DOHH2 (cell line): ENCODE results near the gene DSC3.

ENCODE experiments used
- H3F3A ChIP-seq: fragments of 200-600 bp; sonication (generic), shearing (Covaris generic); 2 replicates; pipeline ENCODE4 v1.6.0; 2016; ENCODE audit warnings: antibody characterized with exemption, mild to moderate bottlenecking; ENCODE audit not compliant: control insufficient read depth, insufficient read depth
- H3K27ac ChIP-seq: fragments of 200-600 bp; sonication (generic); 2 replicates; pipeline ENCODE4 v1.5.1; 2014; ENCODE audit warnings: low read depth, mild to moderate bottlenecking, low read length, moderate library complexity
- H3K27me3 ChIP-seq: fragments of 200-600 bp; sonication (generic); 2 replicates; pipeline ENCODE4 v1.6.1; 2014; ENCODE audit warnings: mild to moderate bottlenecking, low read length, mixed read lengths; ENCODE audit not compliant: control insufficient read depth
- H3K36me3 ChIP-seq: fragments of 200-600 bp; sonication (generic); 2 replicates; pipeline ENCODE4 v1.6.1; 2014; ENCODE audit warnings: mild to moderate bottlenecking, low read length, moderate library complexity, mixed read lengths; ENCODE audit not compliant: control insufficient read depth
- H3K4me1 ChIP-seq: fragments of 200-600 bp; sonication (generic); 2 replicates; pipeline ENCODE4 v1.6.1; 2014; ENCODE audit warnings: mild to moderate bottlenecking, low read length, mixed read lengths; ENCODE audit not compliant: control insufficient read depth
- H3K4me2 ChIP-seq: fragments of 200-600 bp; sonication (generic); 2 replicates; pipeline ENCODE4 v1.6.0; 2014; ENCODE audit warnings: mild to moderate bottlenecking, low read length, moderate library complexity
- H3K4me3 ChIP-seq: fragments of 200-600 bp; sonication (generic); 2 replicates; pipeline ENCODE4 v1.5.1; 2014; ENCODE audit warnings: mild to moderate bottlenecking, low read length, mixed read lengths
- H3K79me2 ChIP-seq: fragments of 200-600 bp; sonication (generic); 2 replicates; pipeline ENCODE4 v1.6.1; 2014; ENCODE audit warnings: mild to moderate bottlenecking, low read length, mixed read lengths; ENCODE audit not compliant: control insufficient read depth
- H3K9me2 ChIP-seq: fragments of 200-600 bp; sonication (generic); replicated peaks from 2 replicates; pipeline ENCODE4 v1.6.1; 2014; ENCODE audit warnings: mild to moderate bottlenecking, low read length, mixed read lengths; ENCODE audit not compliant: control insufficient read depth
- H3K9me3 ChIP-seq: fragments of 200-600 bp; sonication (generic); 2 replicates; pipeline ENCODE4 v1.6.1; 2014; ENCODE audit warnings: antibody characterized with exemption, low read length, mixed read lengths; ENCODE audit not compliant: control insufficient read depth, insufficient read depth
- H4K20me1 ChIP-seq: fragments of 200-600 bp; sonication (generic); 2 replicates; pipeline ENCODE4 v1.6.0; 2014; ENCODE audit warnings: low read depth, mild to moderate bottlenecking, antibody characterized with exemption, low read length, moderate library complexity; ENCODE audit not compliant: control insufficient read depth, insufficient read depth
- CTCF ChIP-seq: fragments of 200-600 bp; sonication (generic); IDR thresholded peaks from one replicate; pipeline ENCODE4 v1.5.1; 2014; ENCODE audit warnings: antibody characterized with exemption, mild to moderate bottlenecking, low read depth, low read length; ENCODE audit not compliant: poor library complexity, severe bottlenecking
- EZH2phosphoT487 ChIP-seq: fragments of 200-600 bp; sonication (generic); IDR thresholded peaks from 2 replicates; pipeline ENCODE4 v1.6.1; 2017; ENCODE audit warnings: borderline replicate concordance, mild to moderate bottlenecking, antibody characterized with exemption, low read length, moderate library complexity, mixed read lengths

The DSC3 gene

GRCh38 chr18:30960661-30961060 lies 81.9 kb downstream of the DSC3 start:
- no peak for TF ChIP-seq CTCF
- TF ChIP-seq EZH2phosphoT487 = no peak
- Histone ChIP-seq H3K9me3 (no peaks in the 10 kb centered on the region), H3K27me3 (no peaks in the 10 kb centered on the region)

GRCh38 chr18:30957066-30957465 lies 85.5 kb downstream of the DSC3 start:
- H3K79me2 ChIP-seq = no peaks in the 10 kb centered on the region
- no peak overlapping the region for H3K4me2 ChIP-seq
- no peaks in the 10 kb centered on the region for H3K9me2 ChIP-seq
- H3K4me1 ChIP-seq = no peaks in the 10 kb centered on the region
- H3K9me3 ChIP-seq = no peaks in the 10 kb centered on the region
- H4K20me1 ChIP-seq = no peaks in the 10 kb centered on the region
- no peaks in the 10 kb centered on the region for H3K36me3 ChIP-seq
- no peaks in the 10 kb centered on the region for H3K27me3 ChIP-seq
- H3K27ac ChIP-seq = no peak overlapping the region
- H3K4me3 ChIP-seq = no peak overlapping the region
- no peaks in the 10 kb centered on the region for H3F3A ChIP-seq
- no peak for TF ChIP-seq CTCF
- TF ChIP-seq EZH2phosphoT487 = no peak

More at GRCh38 chr18:30960661-30961060, 81.9 kb downstream of the DSC3 start:
- Histone ChIP-seq H3K4me1 (no peaks in the 10 kb centered on the region), H3K27ac (no peak overlapping the region), H3K4me3 (no peak overlapping the region), H3K9me2 (no peaks in the 10 kb centered on the region), H3K79me2 (no peaks in the 10 kb centered on the region), H3K36me3 (no peaks in the 10 kb centered on the region), H3F3A (no peaks in the 10 kb centered on the region), H4K20me1 (no peaks in the 10 kb centered on the region), H3K4me2 (no peak overlapping the region)

- no peaks in the 10 kb centered on the region for H3K27me3 ChIP-seq
- TF ChIP-seq CTCF (no peak), EZH2phosphoT487 (no peak)
- no peak overlapping the region for H3K4me2 ChIP-seq
- H3K9me2 ChIP-seq = no peaks in the 10 kb centered on the region
- no peaks in the 10 kb centered on the region for H3F3A ChIP-seq
- H3K27ac ChIP-seq = no peak overlapping the region
- H3K79me2 ChIP-seq = no peaks in the 10 kb centered on the region
- H3K36me3 ChIP-seq = no peaks in the 10 kb centered on the region
- H4K20me1 ChIP-seq = no peaks in the 10 kb centered on the region
- H3K9me3 ChIP-seq = no peaks in the 10 kb centered on the region
- no peak overlapping the region for H3K4me3 ChIP-seq
- H3K4me1 ChIP-seq = no peaks in the 10 kb centered on the region
Observed at GRCh38 chr18:30954262-30954661, 88.3 kb downstream of the DSC3 start.

- H3K27ac ChIP-seq = no peak overlapping the region
- no peaks in the 10 kb centered on the region for H3F3A ChIP-seq
- no peaks in the 10 kb centered on the region for H3K27me3 ChIP-seq
- TF ChIP-seq CTCF = no peak
- no peak for TF ChIP-seq EZH2phosphoT487
- H3K9me2 ChIP-seq = no peaks in the 10 kb centered on the region
- H4K20me1 ChIP-seq = no peaks in the 10 kb centered on the region
- no peaks in the 10 kb centered on the region for H3K36me3 ChIP-seq
- H3K79me2 ChIP-seq = no peaks in the 10 kb centered on the region
- no peak overlapping the region for H3K4me3 ChIP-seq
- no peaks in the 10 kb centered on the region for H3K4me1 ChIP-seq
- H3K9me3 ChIP-seq = peaks cover 6% of the 10 kb centered on the region; the same call in 1 of the 2 replicates
- H3K4me2 ChIP-seq = no peak overlapping the region
Observed at GRCh38 chr18:30945761-30946160, 96.8 kb downstream of the DSC3 start.
